Fibroblast of lung (primary cell): ENCODE measurements around the gene WDR64.

ENCODE experiments used
- CTCF ChIP-seq, 2 donors: IDR thresholded peaks in 1 of 2; conservative IDR thresholded peaks in 1 of 2; 1 replicate in 1 of 2; 2 replicates in 1 of 2; pipeline ENCODE4 v1.5.1; 2011 to 2012; ENCODE audit warnings: low read length in 2 of 2, control low read depth in 1 of 2, inconsistent platforms in 1 of 2, low read depth in 1 of 2, mild to moderate bottlenecking in 1 of 2
- EZH2 ChIP-seq: IDR thresholded peaks from 2 replicates; pipeline ENCODE4 v1.5.1; 2012; ENCODE audit warnings: low read length, control low read depth, mild to moderate bottlenecking; ENCODE audit errors: missing control alignments

DNA sequence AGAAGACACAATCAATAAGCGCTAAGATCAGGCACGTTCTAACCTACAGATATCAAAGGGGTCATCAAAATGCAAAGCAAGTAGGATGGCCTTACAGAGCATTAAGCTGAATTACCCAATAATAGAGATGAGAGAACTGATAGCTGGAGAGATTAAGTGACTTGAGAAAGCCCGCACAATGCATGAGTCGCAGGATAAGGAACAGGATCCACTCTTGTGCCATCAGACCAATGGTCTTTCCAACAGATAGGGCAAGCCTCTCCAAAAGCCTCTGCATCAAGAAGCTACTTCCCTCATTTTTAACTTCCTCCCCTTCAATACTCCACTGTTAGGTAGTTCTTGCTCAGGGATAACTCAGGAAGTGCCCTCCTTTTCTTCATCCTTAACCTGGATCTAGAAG lies 14.5 kb upstream of the WDR64 start:
- no peak for TF ChIP-seq CTCF (conservative IDR thresholded peaks at IDR 0.05 in 1 of 2, IDR thresholded peaks at IDR 0.05 in 1 of 2; ENCODE audit: low read depth in 1 of 2, low read length in 2 of 2)
- TF ChIP-seq EZH2, result no peak
